Measurements from ENCODE around the gene CASQ1.

The CASQ1 gene

DNA sequence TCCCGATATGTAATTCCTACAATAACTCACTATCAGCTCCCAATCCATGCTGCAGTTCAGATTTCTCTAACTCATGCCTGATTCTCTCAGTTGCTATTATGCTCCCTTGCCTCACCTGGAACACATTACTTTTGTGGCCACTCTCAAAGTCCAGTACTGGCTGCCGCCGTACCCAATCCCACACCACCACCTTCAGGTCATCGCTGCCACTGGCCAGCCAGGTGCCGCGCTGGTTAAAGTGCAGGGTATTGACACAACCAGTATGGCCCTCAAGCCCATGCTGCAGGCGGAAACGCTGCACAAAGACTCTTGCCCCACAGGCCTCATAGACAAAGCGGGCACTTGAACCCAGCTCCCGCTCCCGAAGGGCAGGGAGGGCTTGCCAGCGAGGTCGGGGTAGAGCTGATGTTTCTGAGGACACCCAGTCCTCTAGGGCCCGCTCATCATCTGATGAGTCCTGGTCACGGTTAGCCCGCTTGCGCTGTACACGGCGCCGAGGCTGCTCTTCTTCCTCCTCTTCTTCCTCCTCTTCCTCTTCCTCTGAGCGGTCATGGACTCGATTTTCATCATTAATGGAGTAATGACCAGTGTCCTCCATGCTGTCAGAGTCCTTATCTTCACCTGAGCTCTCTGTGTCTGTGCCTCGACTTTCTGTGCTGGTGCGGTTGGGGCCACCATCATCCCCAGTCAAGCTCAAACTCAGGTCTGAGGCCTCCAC, 49.4 kb downstream of the CASQ1 start:
- H3K4me3 ChIP-seq (ENCODE audit: insufficient read depth, low read depth, low read length, poor library complexity, severe bottlenecking): no peak overlapping the region
- no peak for DNase-seq
- no peaks in the 10 kb centered on the region for H3K9me3 ChIP-seq (ENCODE audit: control insufficient read depth, low read length)
- no peaks in the 10 kb centered on the region for H3K4me1 ChIP-seq (ENCODE audit: control insufficient read depth, insufficient read depth, low read length, poor library complexity, severe bottlenecking)
- H3K27me3 ChIP-seq (replicated peaks; ENCODE audit: control insufficient read depth, insufficient read depth, low read length, poor library complexity, severe bottlenecking): no peaks in the 10 kb centered on the region
- H3K27ac ChIP-seq (ENCODE audit: insufficient read depth, low read length, poor library complexity, severe bottlenecking): no peak overlapping the region
- H3K36me3 ChIP-seq (ENCODE audit: control insufficient read depth, insufficient read depth, low read length): peaks cover 65% of the 10 kb centered on the region

DNA sequence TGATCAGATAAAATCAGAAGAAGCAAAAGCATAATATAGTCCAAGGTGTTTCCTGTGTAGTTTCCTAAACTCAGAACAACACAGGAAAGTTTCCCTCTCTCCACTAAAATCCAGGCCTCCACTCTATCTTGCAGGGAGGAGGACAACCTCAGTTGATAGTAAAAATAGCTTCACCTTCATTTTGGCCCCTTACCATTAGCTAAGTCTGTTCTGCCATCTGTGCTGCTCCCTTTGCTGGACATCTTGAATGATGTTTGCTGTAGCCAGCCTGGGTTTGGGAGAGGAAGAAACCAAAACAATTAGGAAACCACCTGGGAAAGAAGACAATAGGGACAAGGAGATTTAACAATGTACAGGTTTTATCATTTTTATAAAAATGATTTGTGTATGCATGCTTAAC, 53.4 kb downstream of the CASQ1 start:
- no peaks in the 10 kb centered on the region for H3K9me3 ChIP-seq (ENCODE audit: control insufficient read depth, low read length)
- no peak overlapping the region for H3K4me3 ChIP-seq (ENCODE audit: insufficient read depth, low read depth, low read length, poor library complexity, severe bottlenecking)
- no peaks in the 10 kb centered on the region for H3K27me3 ChIP-seq (replicated peaks; ENCODE audit: control insufficient read depth, insufficient read depth, low read length, poor library complexity, severe bottlenecking)
- H3K36me3 ChIP-seq (ENCODE audit: control insufficient read depth, insufficient read depth, low read length): peaks cover 30% of the 10 kb centered on the region
- H3K27ac ChIP-seq (ENCODE audit: insufficient read depth, low read length, poor library complexity, severe bottlenecking): no peak overlapping the region
- no peaks in the 10 kb centered on the region for H3K4me1 ChIP-seq (ENCODE audit: control insufficient read depth, insufficient read depth, low read length, poor library complexity, severe bottlenecking)
- DNase-seq: no peak

- H3K36me3 ChIP-seq (ENCODE audit: control insufficient read depth, insufficient read depth, low read length): peaks cover 26% of the 10 kb centered on the region
- DNase-seq: no peak
- H3K4me3 ChIP-seq (ENCODE audit: insufficient read depth, low read depth, low read length, poor library complexity, severe bottlenecking): no peak overlapping the region
- H3K4me1 ChIP-seq (ENCODE audit: control insufficient read depth, insufficient read depth, low read length, poor library complexity, severe bottlenecking): no peaks in the 10 kb centered on the region
- H3K27me3 ChIP-seq (replicated peaks; ENCODE audit: control insufficient read depth, insufficient read depth, low read length, poor library complexity, severe bottlenecking): no peaks in the 10 kb centered on the region
- H3K9me3 ChIP-seq (ENCODE audit: control insufficient read depth, low read length): no peaks in the 10 kb centered on the region
- H3K27ac ChIP-seq (ENCODE audit: insufficient read depth, low read length, poor library complexity, severe bottlenecking): no peak overlapping the region
Measured at GRCh38 chr1:160244209-160244608, 53.8 kb downstream of the CASQ1 start.

- DNase-seq: no peak
- no peaks in the 10 kb centered on the region for H3K4me1 ChIP-seq (ENCODE audit: control insufficient read depth, insufficient read depth, low read length, poor library complexity, severe bottlenecking)
- H3K9me3 ChIP-seq (ENCODE audit: control insufficient read depth, low read length): no peaks in the 10 kb centered on the region
- no peak overlapping the region for H3K4me3 ChIP-seq (ENCODE audit: insufficient read depth, low read depth, low read length, poor library complexity, severe bottlenecking)
- H3K27ac ChIP-seq (ENCODE audit: insufficient read depth, low read length, poor library complexity, severe bottlenecking): no peak overlapping the region
- peaks cover 14% of the 10 kb centered on the region for H3K36me3 ChIP-seq (ENCODE audit: control insufficient read depth, insufficient read depth, low read length)
- no peaks in the 10 kb centered on the region for H3K27me3 ChIP-seq (replicated peaks; ENCODE audit: control insufficient read depth, insufficient read depth, low read length, poor library complexity, severe bottlenecking)
Measured at GRCh38 chr1:160245434-160245833, 55.1 kb downstream of the CASQ1 start.

DNA sequence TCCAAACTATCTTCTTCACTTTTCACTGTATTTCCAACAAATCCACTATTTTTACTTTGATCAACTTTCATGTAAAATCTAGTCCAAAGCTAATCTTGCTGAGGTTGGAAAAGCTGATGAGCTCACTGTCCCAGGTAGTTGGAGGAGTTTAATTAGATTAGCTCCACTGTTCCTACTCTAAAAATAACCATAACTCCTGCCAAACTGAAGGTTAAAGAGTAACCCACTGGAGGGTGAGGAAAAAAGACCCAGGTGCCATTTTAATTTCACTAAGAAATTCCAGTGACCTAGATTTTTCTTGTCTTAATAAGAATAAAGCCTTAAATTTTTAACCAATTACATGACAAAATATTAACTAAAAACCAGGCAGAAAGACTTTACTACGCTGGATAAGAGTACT, 56.7 kb downstream of the CASQ1 start:
- no peaks in the 10 kb centered on the region for H3K9me3 ChIP-seq (ENCODE audit: control insufficient read depth, low read length)
- H3K4me1 ChIP-seq (ENCODE audit: control insufficient read depth, insufficient read depth, low read length, poor library complexity, severe bottlenecking): no peaks in the 10 kb centered on the region
- peaks cover 14% of the 10 kb centered on the region for H3K36me3 ChIP-seq (ENCODE audit: control insufficient read depth, insufficient read depth, low read length)
- H3K27me3 ChIP-seq (replicated peaks; ENCODE audit: control insufficient read depth, insufficient read depth, low read length, poor library complexity, severe bottlenecking): no peaks in the 10 kb centered on the region
- no peak overlapping the region for H3K4me3 ChIP-seq (ENCODE audit: insufficient read depth, low read depth, low read length, poor library complexity, severe bottlenecking)
- no peak overlapping the region for H3K27ac ChIP-seq (ENCODE audit: insufficient read depth, low read length, poor library complexity, severe bottlenecking)
- DNase-seq: no peak

GRCh38 chr1:160251011-160251410, 60.6 kb downstream of the CASQ1 start:
- DNase-seq: no peak
- Histone ChIP-seq H3K4me1 (ENCODE audit: control insufficient read depth, insufficient read depth, low read length, poor library complexity, severe bottlenecking) (no peaks in the 10 kb centered on the region), H3K4me3 (ENCODE audit: insufficient read depth, low read depth, low read length, poor library complexity, severe bottlenecking) (no peak overlapping the region), H3K36me3 (ENCODE audit: control insufficient read depth, insufficient read depth, low read length) (no peaks in the 10 kb centered on the region), H3K27me3 (replicated peaks; ENCODE audit: control insufficient read depth, insufficient read depth, low read length, poor library complexity, severe bottlenecking) (no peaks in the 10 kb centered on the region), H3K27ac (ENCODE audit: insufficient read depth, low read length, poor library complexity, severe bottlenecking) (no peak overlapping the region), H3K9me3 (ENCODE audit: control insufficient read depth, low read length) (no peaks in the 10 kb centered on the region)

All from effector memory CD4-positive, alpha-beta T cell (primary cell).